GM12865 (cell line): ENCODE measurements around the gene CADPS2.

Experiments
- DNase-seq: peaks from one replicate; pipeline ENCODE4 v3.0.0; 2010; ENCODE audit warnings: low read depth
- H3K4me3 ChIP-seq: 2 replicates; pipeline ENCODE4 v1.5.1; 2011; ENCODE audit warnings: mild to moderate bottlenecking, low read depth, low read length, control low read depth
- CTCF ChIP-seq: IDR thresholded peaks from 2 replicates; pipeline ENCODE4 v1.5.1; 2011; ENCODE audit warnings: low read length, control low read depth, low read depth, inconsistent platforms; ENCODE audit not compliant: insufficient read depth; ENCODE audit errors: missing control alignments

Gene CADPS2

GRCh38 chr7:122467661-122468449 lies 418.4 kb downstream of the CADPS2 start:
- H3K4me3 ChIP-seq = no peak overlapping the region
- no peak for DNase-seq
- TF ChIP-seq CTCF = no peak

GRCh38 chr7:122465296-122465695 lies 421.0 kb downstream of the CADPS2 start:
- H3K4me3 ChIP-seq = no peak overlapping the region
- no peak for TF ChIP-seq CTCF
- no peak for DNase-seq

- no peak for DNase-seq
- no peak overlapping the region for H3K4me3 ChIP-seq
- TF ChIP-seq CTCF = no peak
Observed at GRCh38 chr7:122463631-122464030, 422.6 kb downstream of the CADPS2 start.

- no peak overlapping the region for H3K4me3 ChIP-seq
- TF ChIP-seq CTCF = no peak
- DNase-seq = no peak
Observed at GRCh38 chr7:122460936-122461335, 425.3 kb downstream of the CADPS2 start.

- H3K4me3 ChIP-seq = no peak overlapping the region
- DNase-seq = no peak
- TF ChIP-seq CTCF = no peak
Observed at GRCh38 chr7:122457969-122458368, 428.3 kb downstream of the CADPS2 start.

- no peak overlapping the region for H3K4me3 ChIP-seq
- no peak for TF ChIP-seq CTCF
- no peak for DNase-seq
Observed at GRCh38 chr7:122457325-122457724, 428.9 kb downstream of the CADPS2 start.
